Measurements from ENCODE around the gene ENTPD6. TPM values are rescaled to one million over a fixed set of nuclear protein-coding genes. Genes with fewer than 3 reads are reported as not detected.
"Not testable (repeated sequence)": the region's sequence is repeated elsewhere in the genome, so short reads cannot be mapped to it uniquely, and the experiment has no call there.

Gene ENTPD6
- total and polyA plus RNA-seq, 10 donors, result 23.0 to 49.6 (median 35.6) TPM

GRCh38 chr20:25259358-25259757, 63.8 kb downstream of the ENTPD6 start:
- H3K36me3 ChIP-seq, result peaks cover 0 to 50% (median 6%) of the 10 kb centered on the region in 6 donors
- H3K27ac ChIP-seq, result no peak overlapping the region
- H3K4me1 ChIP-seq, result peaks cover 0 to 18% (median 0%) of the 10 kb centered on the region in 6 donors
- no peak overlapping the region for H3K4me3 ChIP-seq
- H3K27me3 ChIP-seq (replicated peaks in 1 of 7), result no peaks in the 10 kb centered on the region
- 87 to 94% (median 89%) methylated on average over 12 of the region's 12 CpGs for WGBS, 5 donors
- TF ChIP-seq CTCF (IDR thresholded peaks at IDR 0.05 in 8 of 11, conservative IDR thresholded peaks at IDR 0.05 in 3 of 11), result no peak
- TF ChIP-seq POLR2A (IDR thresholded peaks at IDR 0.05), result no peak
- TF ChIP-seq POLR2AphosphoS5 (IDR thresholded peaks at IDR 0.05), result no peak
- no peaks in the 10 kb centered on the region for H3K9me3 ChIP-seq
- DNase-seq, result no peak
- intact Hi-C loops (cut with DNase I; ENCODE audit: low total_unique reads), result no loop called here

- TF ChIP-seq POLR2A (IDR thresholded peaks at IDR 0.05) (no peak), POLR2AphosphoS5 (IDR thresholded peaks at IDR 0.05) (no peak), CTCF (IDR thresholded peaks at IDR 0.05 in 8 of 11, conservative IDR thresholded peaks at IDR 0.05 in 3 of 11) (no peak)
Measured at GRCh38 chr20:25259788-25260254, 64.3 kb downstream of the ENTPD6 start.

GRCh38 chr20:25260770-25261437, 65.4 kb downstream of the ENTPD6 start:
- H3K4me1 ChIP-seq, result peaks cover 0 to 18% (median 0%) of the 10 kb centered on the region in 6 donors
- H3K9me3 ChIP-seq; intact Hi-C loops (cut with DNase I; ENCODE audit: low total_unique reads); H3K27ac ChIP-seq; H3K27me3 ChIP-seq (replicated peaks in 1 of 7); H3K4me3 ChIP-seq: not testable (repeated sequence)
- 87 to 96% (median 95%) methylated on average over 15 to 16 of the region's 16 CpGs for whole genome bisulfite sequencing, 5 donors
- peaks cover 0 to 39% (median 6%) of the 10 kb centered on the region in 6 donors for H3K36me3 ChIP-seq
- peak; percentile 41 for DNase-seq

More at GRCh38 chr20:25259788-25260254, 64.3 kb downstream of the ENTPD6 start:
- WGBS, 5 donors, result 86 to 96% (median 92%) methylated on average over 9 of the region's 9 CpGs
- Histone ChIP-seq H3K4me1 (peaks cover 0 to 18% (median 0%) of the 10 kb centered on the region in 6 donors), H3K27me3 (replicated peaks in 1 of 7) (no peaks in the 10 kb centered on the region), H3K9me3 (peaks cover 0 to 4% (median 0%) of the 10 kb centered on the region in 8 donors), H3K27ac (no peak overlapping the region), H3K4me3 (no peak overlapping the region), H3K36me3 (peaks cover 0 to 50% (median 6%) of the 10 kb centered on the region in 6 donors)
- intact Hi-C loops (cut with DNase I; ENCODE audit: low total_unique reads), result no loop called here
- DNase-seq, result no peak

- no peaks in the 10 kb centered on the region for H3K27me3 ChIP-seq (replicated peaks in 1 of 7)
- peaks cover 0 to 5% (median 0%) of the 10 kb centered on the region in 8 donors for H3K9me3 ChIP-seq
- H3K4me3 ChIP-seq, result no peak overlapping the region
- intact Hi-C loops (cut with DNase I; ENCODE audit: low total_unique reads), result no loop called here
- no peak overlapping the region for H3K27ac ChIP-seq
- H3K36me3 ChIP-seq, result peaks cover 0 to 54% (median 46%) of the 10 kb centered on the region in 6 donors
- WGBS, 5 donors, result 78 to 92% (median 89%) methylated on average over 11 of the region's 11 CpGs
- TF ChIP-seq POLR2AphosphoS5 (IDR thresholded peaks at IDR 0.05), result no peak
- peak; percentile 38 for DNase-seq
- H3K4me1 ChIP-seq, result no peaks in the 10 kb centered on the region
Measured at GRCh38 chr20:25269057-25269832, 73.7 kb downstream of the ENTPD6 start.

- no peak overlapping the region for H3K4me3 ChIP-seq
- DNase-seq, result peak; percentile 58
- no peaks in the 10 kb centered on the region for H3K27me3 ChIP-seq (replicated peaks in 1 of 7)
- peaks cover 0 to 1% (median 0%) of the 10 kb centered on the region in 8 donors for H3K9me3 ChIP-seq
- peaks cover 0 to 60% (median 52%) of the 10 kb centered on the region in 6 donors for H3K36me3 ChIP-seq
- no peak overlapping the region for H3K27ac ChIP-seq
- no peak for TF ChIP-seq CTCF (IDR thresholded peaks at IDR 0.05 in 8 of 11, conservative IDR thresholded peaks at IDR 0.05 in 3 of 11)
- no peak for TF ChIP-seq POLR2A (IDR thresholded peaks at IDR 0.05)
- no peak for TF ChIP-seq POLR2AphosphoS5 (IDR thresholded peaks at IDR 0.05)
- intact Hi-C loops (cut with DNase I; ENCODE audit: low total_unique reads), result no loop called here
- WGBS, 5 donors, result 95 to 98% (median 97%) methylated on average over 6 of the region's 6 CpGs
- H3K4me1 ChIP-seq, result no peaks in the 10 kb centered on the region
Measured at GRCh38 chr20:25269833-25270170, 74.3 kb downstream of the ENTPD6 start.

All from spleen (tissue), 11 donors.